ENCODE measurements around the gene WASF1.
"Not testable (repeated sequence)": the region's sequence is repeated elsewhere in the genome, so short reads cannot be mapped to it uniquely, and the experiment has no call there.

The WASF1 gene

GRCh38 chr6:110178626-110179405 lies 654 bp downstream of the WASF1 start:
- Histone ChIP-seq H3K4me3 (peak overlapping the region; percentile 70 to 90 (median 78)), H3K27ac (peak overlapping the region in 20 of 21 experiments; percentile 51 to 90 (median 80))

DNA sequence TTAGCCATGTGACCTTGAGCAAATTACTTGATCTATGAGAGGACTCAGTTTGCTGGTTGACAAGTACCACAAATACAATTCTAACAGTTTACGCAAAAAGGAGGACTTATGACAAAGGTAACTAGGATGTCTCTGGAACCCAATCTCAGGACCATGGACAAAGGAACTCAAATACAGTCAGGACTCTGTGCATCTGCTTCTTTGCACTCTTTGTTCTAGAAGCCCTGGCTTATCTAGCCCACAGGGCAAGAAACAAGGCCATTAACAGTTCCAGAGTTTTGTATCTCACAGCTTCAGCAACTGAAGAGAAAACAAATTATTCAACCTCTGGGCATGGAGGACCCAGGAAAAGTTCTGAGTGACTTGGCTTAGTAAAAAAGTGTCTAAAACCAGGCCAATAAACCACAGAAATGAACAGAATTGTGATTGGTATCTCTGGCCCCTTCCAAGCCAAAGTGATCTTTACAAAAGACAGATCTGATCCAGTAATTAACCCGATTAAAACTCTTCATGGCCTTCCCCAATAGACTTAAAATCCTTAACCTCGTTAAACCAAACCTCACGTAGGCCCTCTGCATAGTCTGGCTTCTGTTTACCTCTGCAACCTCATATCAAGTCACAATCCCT lies 5.9 kb downstream of the WASF1 start:
- no peak overlapping the region for H3K27ac ChIP-seq
- no peak overlapping the region for H3K4me3 ChIP-seq

- no peak overlapping the region for H3K4me3 ChIP-seq
Measured at GRCh38 chr6:110170081-110170480, 9.4 kb downstream of the WASF1 start.

DNA sequence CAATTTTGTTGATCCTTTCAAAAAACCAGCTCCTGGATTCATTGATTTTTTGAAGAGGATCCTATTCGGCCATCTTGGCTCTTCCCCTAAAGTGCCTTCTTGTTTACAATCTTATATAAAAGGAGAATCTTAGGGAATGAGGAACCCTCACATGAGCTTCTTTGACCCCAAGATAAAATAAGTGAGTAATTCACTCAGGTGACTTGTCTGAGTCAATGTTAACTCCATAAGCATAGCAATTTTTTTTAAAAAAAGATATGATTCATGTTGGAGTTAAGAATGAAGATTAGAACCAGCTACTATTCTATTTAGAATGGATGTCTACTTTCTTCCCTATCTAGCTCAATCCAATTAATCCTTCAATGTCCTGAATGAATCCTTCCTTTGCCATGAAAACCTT lies 21.0 kb downstream of the WASF1 start:
- Histone ChIP-seq H3K4me3 (no peak overlapping the region), H3K27ac (no peak overlapping the region)

More at GRCh38 chr6:110170081-110170480, 9.4 kb downstream of the WASF1 start:
- no peak overlapping the region for H3K27ac ChIP-seq

DNA sequence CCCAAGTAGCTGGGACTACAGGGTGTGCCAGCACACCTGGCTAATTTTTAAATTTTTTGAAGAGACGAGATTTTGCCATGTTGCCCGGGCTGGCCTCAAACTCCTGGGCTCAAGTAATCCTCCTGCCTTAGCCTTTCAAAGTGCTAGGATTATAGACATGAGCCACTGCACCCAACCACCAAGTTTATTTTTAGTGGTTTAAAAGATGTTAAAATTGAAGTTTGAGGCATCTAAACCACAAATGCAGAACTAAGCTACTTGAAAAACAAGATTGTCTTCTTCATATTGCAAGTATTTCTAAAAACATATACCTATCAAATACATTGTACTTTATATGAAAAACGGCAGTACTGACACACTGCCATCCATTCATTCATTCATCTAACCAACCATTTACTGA lies 31.6 kb downstream of the WASF1 start:
- Histone ChIP-seq H3K4me3 (no peak overlapping the region), H3K27ac (no peak overlapping the region)

DNA sequence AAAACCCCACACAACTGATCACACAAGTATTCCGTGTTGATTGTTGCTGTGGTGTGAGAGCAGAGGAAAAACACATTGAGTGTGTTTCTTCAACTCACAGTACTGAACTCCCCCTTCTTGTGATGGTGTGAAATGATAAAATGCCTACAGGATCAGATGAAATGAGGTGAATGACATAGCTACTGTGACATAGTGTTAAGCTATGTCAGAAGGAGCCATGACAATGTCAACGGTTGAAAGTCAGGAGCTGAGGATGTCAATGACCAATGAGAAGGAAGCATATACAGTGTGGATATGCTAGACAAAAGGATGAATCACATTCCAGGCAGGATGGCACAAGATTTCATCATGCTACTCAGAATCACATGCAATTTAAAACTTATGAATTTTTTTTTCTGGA lies 38.8 kb downstream of the WASF1 start:
- H3K4me3 ChIP-seq: no peak overlapping the region
- no peak overlapping the region for H3K27ac ChIP-seq

- H3K4me3 ChIP-seq: no peak overlapping the region
- no peak overlapping the region for H3K27ac ChIP-seq
Measured at GRCh38 chr6:110139052-110139451, 40.4 kb downstream of the WASF1 start.

DNA sequence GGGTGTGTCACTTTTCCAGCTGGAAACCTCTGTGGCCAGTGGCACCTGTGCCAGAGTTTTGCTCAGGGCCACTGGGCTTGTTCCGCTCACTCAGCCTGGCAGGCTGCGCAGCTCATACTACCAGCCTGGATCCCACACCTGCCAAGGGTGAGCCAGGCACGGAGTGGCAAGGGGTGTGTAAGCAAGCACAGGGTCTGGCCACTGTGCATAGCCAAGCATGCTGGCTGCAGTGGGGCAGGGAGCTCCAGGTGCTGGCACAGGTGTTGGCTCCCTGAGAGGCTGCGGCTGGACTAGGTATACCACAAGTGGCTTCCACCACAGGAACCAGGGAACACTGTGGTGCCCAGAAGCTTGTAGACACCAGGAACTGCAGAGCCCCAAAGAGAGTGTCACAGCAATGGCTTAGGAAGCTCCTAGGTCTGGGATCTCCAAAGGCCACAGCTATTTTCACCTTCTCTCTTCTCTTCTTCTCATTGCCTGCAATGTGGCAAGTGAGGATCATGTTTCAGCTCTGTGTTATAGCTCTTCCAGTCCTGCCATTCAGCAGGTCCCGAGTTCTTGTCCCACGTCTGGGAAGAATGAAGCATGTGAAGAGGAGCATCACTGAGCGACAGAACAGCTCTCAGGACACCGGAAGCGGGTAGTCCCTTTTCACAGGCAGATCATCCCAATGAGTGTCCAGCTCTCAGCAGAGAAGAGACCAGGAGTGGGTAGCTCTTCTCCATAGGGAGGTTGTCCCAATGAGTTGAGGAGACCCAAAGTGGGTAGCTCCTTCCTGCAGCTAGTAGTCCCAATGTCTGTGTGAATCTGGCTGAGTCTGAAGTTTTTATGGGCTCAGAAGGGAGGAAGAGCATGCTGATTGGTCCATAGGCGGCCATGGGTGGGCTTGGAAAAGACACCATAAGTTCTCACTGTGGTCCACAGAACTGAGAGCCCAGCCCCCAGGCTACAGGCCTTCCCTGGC lies 41.3 kb downstream of the WASF1 start:
- no peak overlapping the region for H3K4me3 ChIP-seq

GRCh38 chr6:110130362-110130761 lies 49.1 kb downstream of the WASF1 start:
- Histone ChIP-seq H3K27ac (no peak overlapping the region), H3K4me3 (no peak overlapping the region)

More for the DNA sequence above, 41.3 kb downstream of the WASF1 start:
- no peak overlapping the region for H3K27ac ChIP-seq

- Histone ChIP-seq H3K4me3 (no peak overlapping the region), H3K27ac (no peak overlapping the region)
Measured at GRCh38 chr6:110128418-110128817, 51.1 kb downstream of the WASF1 start.

GRCh38 chr6:110125361-110125760 lies 54.1 kb downstream of the WASF1 start:
- no peak overlapping the region for H3K27ac ChIP-seq
- H3K4me3 ChIP-seq: no peak overlapping the region

DNA sequence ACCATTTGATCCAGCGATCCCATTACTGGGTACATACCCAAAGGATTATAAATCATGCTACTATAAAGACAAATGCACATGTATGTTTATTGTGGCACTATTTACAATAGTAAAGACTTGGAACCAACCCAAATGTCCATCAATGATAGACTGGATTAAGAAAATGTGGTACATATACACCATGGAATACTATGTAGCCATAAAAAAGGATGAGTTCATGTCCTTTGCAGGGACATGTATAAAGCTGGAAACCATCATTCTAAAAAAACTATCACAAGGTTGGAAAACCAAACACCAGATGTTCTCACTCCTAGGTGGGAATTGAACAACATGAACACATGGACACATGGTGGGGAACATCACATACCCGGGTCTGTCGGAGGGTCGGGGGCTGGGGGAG lies 57.8 kb downstream of the WASF1 start:
- H3K4me3 ChIP-seq, H3K27ac ChIP-seq: not testable (repeated sequence)

DNA sequence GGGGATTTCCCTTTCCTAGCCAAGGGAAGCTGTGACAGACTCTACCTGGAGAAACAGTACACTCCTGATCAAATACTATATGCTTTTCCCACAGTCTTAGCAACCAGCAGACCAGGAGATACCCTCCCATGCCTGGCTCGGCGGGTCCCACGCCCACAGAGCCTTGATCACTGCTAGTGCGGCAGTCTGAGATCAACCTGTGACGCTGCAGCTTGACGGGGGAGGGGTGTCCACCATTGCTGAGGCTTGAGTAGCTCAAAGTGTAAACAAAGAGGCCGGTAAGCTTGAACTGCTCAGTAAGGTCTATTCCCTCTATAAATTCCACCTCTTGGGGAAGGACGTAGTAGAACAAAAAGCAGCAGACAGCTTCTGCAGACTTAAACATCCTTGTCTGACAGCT lies 63.2 kb downstream of the WASF1 start:
- Histone ChIP-seq H3K4me3 (no peak overlapping the region), H3K27ac (no peak overlapping the region)

DNA sequence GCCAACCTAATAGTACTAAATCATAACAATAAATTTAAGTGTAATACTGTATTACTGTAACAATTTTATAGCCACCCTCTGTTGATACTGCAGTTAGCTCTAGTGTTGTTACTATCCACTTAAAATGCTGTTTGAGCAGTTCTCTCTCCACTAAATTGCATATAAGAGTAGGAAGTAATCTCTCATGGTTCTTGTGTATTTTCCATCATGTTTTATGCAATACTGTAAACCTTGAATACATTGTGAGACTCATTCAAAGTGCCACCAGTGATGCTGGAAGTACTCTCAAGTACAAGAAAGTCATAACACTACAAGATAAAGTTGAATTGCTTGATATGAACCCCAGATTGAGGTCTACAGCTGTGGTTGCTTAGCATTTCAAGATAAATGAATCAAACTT lies 65.5 kb downstream of the WASF1 start:
- no peak overlapping the region for H3K27ac ChIP-seq
- H3K4me3 ChIP-seq: no peak overlapping the region

GRCh38 chr6:110105296-110105695 lies 74.2 kb downstream of the WASF1 start:
- H3K4me3 ChIP-seq: no peak overlapping the region
- H3K27ac ChIP-seq: no peak overlapping the region

DNA sequence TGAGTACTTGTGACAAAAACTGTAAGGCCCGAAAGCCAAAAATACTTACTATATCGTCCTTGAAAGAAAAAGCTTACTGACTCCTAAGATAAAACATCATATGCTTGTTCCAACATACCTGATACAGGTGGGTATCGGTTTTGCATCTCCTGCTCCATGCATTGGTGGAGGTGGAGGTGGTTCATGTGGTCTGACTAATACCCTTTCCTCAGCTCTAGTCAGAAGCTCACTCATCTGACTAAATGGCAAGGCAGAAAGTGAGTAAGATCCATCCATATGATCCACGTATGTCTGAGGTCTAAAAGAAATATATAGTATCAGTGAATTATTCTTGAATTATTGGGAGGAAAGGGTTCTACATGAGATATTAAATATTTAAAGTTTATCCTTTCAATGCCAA lies 76.2 kb downstream of the WASF1 start:
- Histone ChIP-seq H3K27ac (no peak overlapping the region), H3K4me3 (no peak overlapping the region)

- Histone ChIP-seq H3K27ac (no peak overlapping the region), H3K4me3 (no peak overlapping the region)
Measured at GRCh38 chr6:110102411-110102810, 77.1 kb downstream of the WASF1 start.

GRCh38 chr6:110101885-110102284 lies 77.6 kb downstream of the WASF1 start:
- no peak overlapping the region for H3K27ac ChIP-seq
- no peak overlapping the region for H3K4me3 ChIP-seq

DNA sequence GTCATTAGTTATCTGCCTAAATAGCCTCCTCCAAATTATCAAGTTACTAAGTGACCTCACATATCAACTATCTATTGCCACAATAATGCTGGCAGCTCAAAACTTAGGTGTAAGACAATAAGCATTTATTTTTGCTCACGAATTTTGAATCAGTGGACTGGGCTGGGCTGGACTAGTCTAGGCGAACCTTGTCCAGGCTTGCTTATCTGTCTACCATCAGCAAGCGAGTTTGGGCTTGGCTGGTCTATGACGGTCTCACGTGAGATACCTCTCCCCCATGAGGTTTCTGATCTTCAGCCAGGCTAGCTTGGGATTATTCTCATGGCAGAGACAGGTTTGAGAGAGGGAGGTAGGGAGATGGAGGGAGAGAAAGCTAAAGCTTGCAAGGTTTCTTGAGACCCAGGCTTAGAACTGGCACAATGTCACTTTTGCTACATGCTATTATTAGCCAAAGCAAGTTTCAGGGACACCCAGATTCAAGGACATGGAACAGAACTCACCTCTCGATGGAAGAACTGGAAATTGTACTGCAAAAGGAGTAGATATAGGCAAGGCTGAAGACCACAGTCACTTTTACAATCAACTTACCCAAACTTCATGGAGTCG lies 80.9 kb downstream of the WASF1 start:
- H3K4me3 ChIP-seq: no peak overlapping the region
- peak overlapping the region in 1 of 21 experiments; percentile 25 for H3K27ac ChIP-seq

GRCh38 chr6:110097443-110097842 lies 82.0 kb downstream of the WASF1 start:
- Histone ChIP-seq H3K27ac (peak overlapping the region in 9 of 21 experiments; percentile 6 to 70 (median 53)), H3K4me3 (no peak overlapping the region)

All from skin epidermis (tissue), 12 donors.